Endometrium (tissue), 2 donors: ENCODE data around the gene CELF2.
"Not testable (repeated sequence)": the region's sequence is repeated elsewhere in the genome, so short reads cannot be mapped to it uniquely, and the experiment has no call there.

Experiments used
- FAIRE-seq: peaks from 2 replicates; lab custom pipeline; 2012; peaks lifted over from hg19 to GRCh38; lab: Jason Lieb, UNC
- donor health status: control.
- donor health status: control.

Gene CELF2

GRCh38 chr10:11355592-11355991 lies 337.9 kb downstream of the CELF2 start:
- FAIRE-seq, result no peak

DNA sequence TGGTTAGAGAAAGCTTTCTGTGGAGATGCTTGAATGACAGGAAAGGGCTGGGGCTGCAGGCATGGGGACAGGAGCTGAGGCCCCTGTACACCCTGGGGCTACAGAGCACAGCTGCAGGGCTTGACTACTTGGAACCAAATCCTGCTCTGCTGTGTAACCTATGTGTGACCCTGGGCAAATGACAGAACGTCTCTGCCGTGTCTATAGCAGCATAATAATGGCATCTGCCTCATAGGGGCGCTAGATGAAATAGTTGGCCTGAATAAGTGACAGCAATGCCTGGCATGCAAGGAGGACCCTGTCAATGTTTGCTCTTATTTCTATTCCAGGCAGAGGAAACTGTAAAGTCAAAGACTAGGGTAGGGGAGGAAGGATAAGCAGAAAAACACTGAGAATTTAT lies 339.8 kb downstream of the CELF2 start:
- no peak for FAIRE-seq

GRCh38 chr10:11358011-11358410 lies 340.3 kb downstream of the CELF2 start:
- no peak for FAIRE-seq

- no peak for FAIRE-seq
Observed at GRCh38 chr10:11358923-11359575, 341.4 kb downstream of the CELF2 start.

- no peak for FAIRE-seq
Observed at GRCh38 chr10:11359869-11360268, 342.2 kb downstream of the CELF2 start.

DNA sequence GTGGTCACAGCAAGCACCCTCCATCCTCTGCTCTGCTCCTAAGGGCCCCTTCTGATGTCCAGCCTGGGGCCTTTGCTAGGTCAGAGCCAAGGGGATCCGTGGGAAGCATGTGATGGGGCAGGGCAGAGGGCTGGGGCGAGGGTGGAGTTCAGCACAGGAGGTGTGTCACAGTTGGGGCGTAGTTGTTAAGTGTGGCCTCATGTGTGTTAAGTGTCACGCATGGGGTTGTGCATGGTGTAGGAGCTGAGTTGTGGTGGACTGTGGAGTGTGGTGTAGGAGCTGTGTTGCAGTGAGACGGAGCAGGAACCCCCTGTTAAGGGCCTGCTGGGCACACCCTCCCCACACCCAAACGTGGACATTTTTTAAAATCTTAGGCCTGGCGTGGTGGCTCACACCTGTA lies 345.8 kb downstream of the CELF2 start:
- no peak for FAIRE-seq

- FAIRE-seq, result no peak
Observed at GRCh38 chr10:11364241-11364640, 346.6 kb downstream of the CELF2 start.

DNA sequence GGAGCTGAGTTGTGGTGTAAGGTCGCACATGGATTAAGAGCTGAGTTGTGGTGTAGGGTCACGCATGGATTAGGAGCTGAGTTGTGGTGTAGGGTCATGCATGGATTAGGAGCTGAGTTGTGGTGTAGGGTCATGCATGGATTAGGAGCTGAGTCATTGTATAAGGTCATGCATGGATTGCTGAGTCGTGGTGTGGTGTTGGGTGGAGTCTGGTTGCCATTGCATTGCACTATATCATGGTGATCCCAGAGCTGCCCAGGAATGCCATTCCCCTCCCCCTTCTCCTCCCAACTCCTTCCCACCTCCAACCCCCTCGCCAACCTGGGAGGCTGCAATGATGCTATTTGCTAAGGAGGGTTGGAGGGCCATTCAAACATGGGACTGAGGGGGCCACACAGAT lies 349.2 kb downstream of the CELF2 start:
- FAIRE-seq, result not testable (repeated sequence)

GRCh38 chr10:11367505-11367904 lies 349.8 kb downstream of the CELF2 start:
- no peak for FAIRE-seq

GRCh38 chr10:11373717-11374171 lies 356.1 kb downstream of the CELF2 start:
- no peak for FAIRE-seq

DNA sequence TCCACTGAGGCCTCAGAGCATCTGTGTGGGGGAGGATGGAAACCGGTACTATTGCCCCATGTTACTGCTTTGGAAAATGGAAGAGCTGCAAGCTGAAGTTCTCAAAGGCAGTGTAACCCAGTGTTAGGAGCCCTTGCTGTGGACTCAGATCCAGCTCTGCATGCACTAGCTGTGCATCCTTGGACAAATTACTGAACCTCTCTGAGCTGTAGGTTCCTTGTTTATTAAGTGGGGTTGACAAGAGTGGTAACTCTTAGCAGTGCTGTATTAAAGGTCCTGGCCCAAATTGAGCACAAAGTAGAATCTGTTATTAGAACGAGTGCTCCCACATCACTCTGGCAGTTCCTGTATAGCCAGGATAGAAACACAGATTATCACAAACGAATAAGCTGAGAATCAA lies 359.6 kb downstream of the CELF2 start:
- no peak for FAIRE-seq

DNA sequence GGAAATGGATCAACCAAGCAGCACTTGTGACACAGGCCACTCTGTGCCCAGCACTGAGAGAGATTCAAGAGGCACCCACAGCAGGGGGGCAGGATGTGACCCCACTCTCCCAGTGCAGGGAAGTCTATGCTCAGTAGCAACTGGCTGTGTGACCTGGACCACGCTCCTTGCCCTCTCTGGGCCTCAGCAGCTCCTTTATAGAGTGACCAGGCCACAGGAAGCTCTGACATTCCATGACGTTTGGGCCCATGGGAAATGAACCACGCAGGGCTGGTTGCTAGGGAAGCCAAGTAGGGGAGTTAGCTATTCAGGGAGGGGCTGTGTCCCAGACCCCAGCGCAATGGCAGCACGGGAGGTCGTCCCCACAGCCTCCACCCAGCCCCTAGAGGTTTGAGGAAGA lies 361.2 kb downstream of the CELF2 start:
- FAIRE-seq, result no peak

- no peak for FAIRE-seq
Observed at GRCh38 chr10:11379771-11380170, 362.1 kb downstream of the CELF2 start.

DNA sequence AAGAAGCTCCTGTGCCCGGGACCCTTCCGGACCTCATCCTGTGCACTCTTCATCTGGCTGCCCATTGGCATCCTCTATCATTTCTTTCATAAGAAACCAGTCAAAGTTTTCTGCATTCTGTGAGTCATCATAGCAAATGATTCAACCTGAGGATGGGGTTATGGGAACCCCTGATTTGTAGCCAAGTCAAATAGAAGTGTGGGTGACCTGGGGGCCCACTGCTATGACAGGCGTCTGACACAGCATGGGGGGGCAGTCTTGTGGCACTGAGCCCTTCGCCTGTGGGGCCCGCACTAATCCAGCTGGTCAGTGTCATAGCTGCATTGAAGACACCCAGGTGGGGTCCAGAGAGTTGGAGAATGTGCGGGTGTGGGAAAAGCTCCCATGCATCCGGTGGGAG lies 363.4 kb downstream of the CELF2 start:
- FAIRE-seq, result no peak

DNA sequence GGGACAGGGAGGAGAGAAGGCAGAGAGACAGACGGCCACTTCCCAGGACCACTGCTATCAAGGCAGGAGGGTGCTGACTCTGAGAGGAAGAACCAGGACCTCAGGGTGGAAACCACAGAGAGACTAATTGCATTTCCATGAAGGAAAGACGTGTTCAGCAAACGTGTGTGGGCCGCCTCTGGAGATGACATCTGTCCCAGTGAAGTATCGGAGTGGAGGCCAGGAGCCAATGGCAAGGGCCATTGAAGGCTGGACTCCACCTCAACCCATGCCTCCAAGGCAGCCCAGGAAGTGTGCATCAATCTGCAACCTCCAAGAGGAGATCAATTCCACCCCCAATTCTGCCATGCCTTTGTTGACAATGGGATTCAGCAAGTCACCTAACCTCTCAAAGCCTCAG lies 363.8 kb downstream of the CELF2 start:
- FAIRE-seq, result no peak

- no peak for FAIRE-seq
Observed at GRCh38 chr10:11382187-11382586, 364.5 kb downstream of the CELF2 start.

GRCh38 chr10:11386044-11386443 lies 368.4 kb downstream of the CELF2 start:
- FAIRE-seq, result no peak
